ENCODE results near the gene ABHD17A. TPM values are rescaled to one million over a fixed set of nuclear protein-coding genes. Genes with fewer than 3 reads are reported as not detected.
A peak's percentile ranks its signal among the peaks of the same experiment; 100 is the strongest.

Gene ABHD17A
- total and polyA plus RNA-seq, 9 of the 15 experiments (the other 6 are each of a cell fraction or from before 2014, with no cell fraction given): 0.04 to 135 (median 21.8) TPM; not detected in 1

GRCh38 chr19:1905863-1906375 lies 20.6 kb upstream of the ABHD17A start (continued):
- TF ChIP-seq TCF7 (IDR thresholded peaks at IDR 0.05; ENCODE audit: borderline replicate concordance) (no peak), ZNF778 (CRISPR knock-in tag; IDR thresholded peaks at IDR 0.05) (no peak), PRPF4 (IDR thresholded peaks at IDR 0.05; ENCODE audit: insufficient read depth, low read depth, low read length, poor library complexity, severe bottlenecking) (no peak), MEF2D (tag; conservative IDR thresholded peaks at IDR 0.05; ENCODE audit: low read depth) (no peak), TAL1 (IDR thresholded peaks at IDR 0.05) (no peak), CREB1 (IDR thresholded peaks at IDR 0.05) (no peak), CREB1 (CRISPR knock-in tag; IDR thresholded peaks at IDR 0.05) (no peak), MNT (conservative IDR thresholded peaks at IDR 0.05) (no peak), EP400 (IDR thresholded peaks at IDR 0.05) (no peak), ZNF583 (CRISPR knock-in tag; IDR thresholded peaks at IDR 0.05) (no peak; the same call in 1 of the 2 replicates), ZNF41 (CRISPR knock-in tag; conservative IDR thresholded peaks at IDR 0.05) (no peak), OTX1 (CRISPR knock-in tag; IDR thresholded peaks at IDR 0.05) (0 out of 2 replicates have a peak, but pooled peaks have one; percentile 9), RBBP5 (IDR thresholded peaks at IDR 0.05; ENCODE audit: borderline replicate concordance, insufficient read depth, low read length, poor library complexity, severe bottlenecking) (no peak)
- TF ChIP-seq, protein P1, sequence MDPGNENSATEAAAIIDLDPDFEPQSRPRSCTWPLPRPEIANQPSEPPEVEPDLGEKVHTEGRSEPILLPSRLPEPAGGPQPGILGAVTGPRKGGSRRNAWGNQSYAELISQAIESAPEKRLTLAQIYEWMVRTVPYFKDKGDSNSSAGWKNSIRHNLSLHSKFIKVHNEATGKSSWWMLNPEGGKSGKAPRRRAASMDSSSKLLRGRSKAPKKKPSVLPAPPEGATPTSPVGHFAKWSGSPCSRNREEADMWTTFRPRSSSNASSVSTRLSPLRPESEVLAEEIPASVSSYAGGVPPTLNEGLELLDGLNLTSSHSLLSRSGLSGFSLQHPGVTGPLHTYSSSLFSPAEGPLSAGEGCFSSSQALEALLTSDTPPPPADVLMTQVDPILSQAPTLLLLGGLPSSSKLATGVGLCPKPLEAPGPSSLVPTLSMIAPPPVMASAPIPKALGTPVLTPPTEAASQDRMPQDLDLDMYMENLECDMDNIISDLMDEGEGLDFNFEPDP (CRISPR knock-in tag; IDR thresholded peaks at IDR 0.05): no peak

Data from K562 (cell line).